IMR-90 (cell line): Measurements from ENCODE around the gene EHF. TPM values are rescaled to one million over a fixed set of nuclear protein-coding genes. Genes with fewer than 3 reads are reported as not detected.
A peak's percentile ranks its signal among the peaks of the same experiment; 100 is the strongest.

Source experiments
- ATAC-seq: fragments of 200-7000 bp; cut with Tn5 transposase; 2 replicates; pipeline ENCODE4 v1.9.1; 2020; ENCODE audit warnings: low read depth, mild to moderate bottlenecking, moderate library complexity
- BruUV-seq: library from RNA; stranded (reverse); fragments of 400-500 nt; replicated peaks from 2 replicates; lab custom pipeline; 2021; lab: Mats Ljungman, UMichigan
- CTCF ChIA-PET: fragments of 300-600 bp; formaldehyde crosslinking; extraction: SDS; loops from one replicate; lab custom pipeline; 2021; ENCODE audit warnings: antibody characterized with exemption; lab: Yijun Ruan, JAX
- POLR2A ChIA-PET: fragments of 300-600 bp; sonication (Branson Sonifier 250); formaldehyde crosslinking; loops from one replicate; lab custom pipeline; 2022; ENCODE audit warnings: antibody characterized with exemption; ENCODE audit not compliant: unreplicated experiment; lab: Charles Lee
- DNase-seq: peaks from one replicate; pipeline ENCODE4 v3.0.0; 2013
- H2AFZ ChIP-seq: replicated peaks from 2 replicates; pipeline ENCODE3; 2013; ENCODE audit warnings: low read length, mild to moderate bottlenecking; ENCODE audit not compliant: poor library complexity
- H2AK5ac ChIP-seq: 2 replicates; pipeline ENCODE4 v1.6.1; 2013; ENCODE audit warnings: low read depth, low read length, inconsistent platforms
- H2AK9ac ChIP-seq: replicated peaks from 2 replicates; pipeline ENCODE3; 2013; ENCODE audit warnings: mild to moderate bottlenecking, low read depth, low read length, moderate library complexity; ENCODE audit not compliant: poor library complexity
- H2BK120ac ChIP-seq: 2 replicates; pipeline ENCODE4 v1.6.1; 2013; ENCODE audit warnings: low read depth, low read length, inconsistent platforms
- H2BK15ac ChIP-seq: 3 replicates; pipeline ENCODE4 v1.6.1; 2013; ENCODE audit warnings: low read depth, low read length, inconsistent platforms
- H2BK20ac ChIP-seq: 2 replicates; pipeline ENCODE4 v1.6.1; 2013; ENCODE audit warnings: low read depth, mild to moderate bottlenecking, inconsistent platforms, low read length, moderate library complexity
- H2BK5ac ChIP-seq: 2 replicates; pipeline ENCODE4 v1.6.1; 2013; ENCODE audit warnings: mild to moderate bottlenecking, low read depth, low read length, inconsistent platforms; ENCODE audit not compliant: poor library complexity, severe bottlenecking
- H3K14ac ChIP-seq: replicated peaks from 2 replicates; pipeline ENCODE4 v1.6.1; 2013; ENCODE audit warnings: low read depth, low read length, inconsistent platforms
- H3K18ac ChIP-seq: 2 replicates; pipeline ENCODE4 v1.6.1; 2013; ENCODE audit warnings: low read depth, low read length, control low read depth
- H3K23ac ChIP-seq: 2 replicates; pipeline ENCODE4 v1.6.1; 2013; ENCODE audit warnings: low read depth, low read length, inconsistent platforms
- H3K27ac ChIP-seq: 2 replicates; pipeline ENCODE4 v1.5.1; 2013; ENCODE audit warnings: mild to moderate bottlenecking, control low read depth, low read length; ENCODE audit not compliant: insufficient read depth
- H3K27me3 ChIP-seq: 2 replicates; pipeline ENCODE4 v1.6.1; 2013; ENCODE audit warnings: low read length; ENCODE audit not compliant: control insufficient read depth, insufficient read depth
- H3K36me3 ChIP-seq: 2 replicates; pipeline ENCODE4 v1.6.1; 2013; ENCODE audit warnings: low read length, mixed read lengths; ENCODE audit not compliant: control insufficient read depth, insufficient read depth
- H3K4ac ChIP-seq: 2 replicates; pipeline ENCODE4 v1.6.1; 2013; ENCODE audit warnings: low read depth, low read length, inconsistent platforms
- H3K4me1 ChIP-seq: 2 replicates; pipeline ENCODE4 v1.6.1; 2013; ENCODE audit warnings: low read length, mixed read lengths; ENCODE audit not compliant: control insufficient read depth, insufficient read depth
- H3K4me2 ChIP-seq: 2 replicates; pipeline ENCODE4 v1.6.1; 2013; ENCODE audit warnings: low read depth, mild to moderate bottlenecking, control low read depth, low read length, moderate library complexity
- H3K4me3 ChIP-seq: 2 replicates; pipeline ENCODE4 v1.5.1; 2013; ENCODE audit warnings: low read depth, mild to moderate bottlenecking, control low read depth, low read length, moderate library complexity; ENCODE audit not compliant: insufficient read depth
- H3K56ac ChIP-seq: 2 replicates; pipeline ENCODE4 v1.6.1; 2013; ENCODE audit warnings: low read length, inconsistent platforms; ENCODE audit not compliant: insufficient read depth; ENCODE audit errors: extremely low read depth
- H3K79me1 ChIP-seq, 2 experiments: 2 replicates each; pipeline ENCODE4 v1.6.1; 2013; ENCODE audit warnings: low read length in 2 of 2, inconsistent platforms in 1 of 2, low read depth in 1 of 2
- H3K9ac ChIP-seq: 2 replicates; pipeline ENCODE4 v1.6.1; 2013; ENCODE audit warnings: low read depth, low read length, control low read depth
- H3K9me1 ChIP-seq: 2 replicates; pipeline ENCODE4 v1.6.1; 2013; ENCODE audit warnings: low read length, inconsistent platforms; ENCODE audit not compliant: insufficient read depth
- H3K9me3 ChIP-seq: 2 replicates; pipeline ENCODE4 v1.6.1; 2013; ENCODE audit warnings: low read length; ENCODE audit not compliant: control insufficient read depth, insufficient read depth
- H4K20me1 ChIP-seq: 2 replicates; pipeline ENCODE4 v1.6.1; 2013; ENCODE audit warnings: low read length, inconsistent platforms; ENCODE audit not compliant: insufficient read depth
- H4K5ac ChIP-seq: 2 replicates; pipeline ENCODE4 v1.6.1; 2013; ENCODE audit warnings: mild to moderate bottlenecking, low read depth, low read length, control low read depth
- H4K8ac ChIP-seq, 2 experiments: 2 replicates each; pipeline ENCODE4 v1.6.1; 2013; ENCODE audit warnings: low read depth in 2 of 2, low read length in 2 of 2, control low read depth in 1 of 2, inconsistent platforms in 1 of 2
- H4K91ac ChIP-seq: 2 replicates; pipeline ENCODE4 v1.6.1; 2013; ENCODE audit warnings: low read depth, low read length, inconsistent platforms; ENCODE audit not compliant: insufficient read depth
- MAFK ChIP-seq: IDR thresholded peaks from 2 replicates; pipeline ENCODE4 v1.6.1; 2012; ENCODE audit warnings: low read depth, low read length, improper control_type of control experiment
- SMC3 ChIP-seq: fragments of 150-350 bp; IDR thresholded peaks from 2 replicates; pipeline ENCODE4 v1.6.1; 2016; ENCODE audit warnings: low read depth, mild to moderate bottlenecking, antibody characterized with exemption, low read length, moderate library complexity
- dilution Hi-C: fragments of 300-500 bp; cut with HindIII; formaldehyde crosslinking; loops from one replicate; pipeline ENCODE4 v1.14.3; 2018; ENCODE audit warnings: low sequenced_read_pairs; ENCODE audit not compliant: unreplicated experiment
- in situ Hi-C: fragments of 300-500 bp; cut with MboI; formaldehyde crosslinking; loops from 3 replicates; pipeline ENCODE4 v1.14.3; 2019; ENCODE audit warnings: low sequenced_read_pairs, inconsistent platforms, mixed read lengths
- intact Hi-C: fragments of 100-400 bp; cut with micrococcal nuclease; formaldehyde crosslinking; loops from 2 replicates; pipeline ENCODE4 v1.10.0; 2022
- polyA plus RNA-seq, 3 experiments: library from polyadenylated mRNA; depleted of rRNA; stranded (reverse); fragments of >200 nt; gene quantifications; 2 replicates each; pipeline ENCODE4 v1.2.3, GENCODE V29; 2012; ENCODE audit warnings: low replicate concordance in 1 of 3
- total RNA-seq: library from RNA; depleted of rRNA; stranded (reverse); fragments of >200 nt; gene quantifications from 2 replicates; pipeline ENCODE4 v1.2.3, GENCODE V29; 2012

The EHF gene
- total and polyA plus RNA-seq, 2 of the 4 experiments (the other 2 are of a cell fraction): under 0.01 TPM; not detected in 1

DNA sequence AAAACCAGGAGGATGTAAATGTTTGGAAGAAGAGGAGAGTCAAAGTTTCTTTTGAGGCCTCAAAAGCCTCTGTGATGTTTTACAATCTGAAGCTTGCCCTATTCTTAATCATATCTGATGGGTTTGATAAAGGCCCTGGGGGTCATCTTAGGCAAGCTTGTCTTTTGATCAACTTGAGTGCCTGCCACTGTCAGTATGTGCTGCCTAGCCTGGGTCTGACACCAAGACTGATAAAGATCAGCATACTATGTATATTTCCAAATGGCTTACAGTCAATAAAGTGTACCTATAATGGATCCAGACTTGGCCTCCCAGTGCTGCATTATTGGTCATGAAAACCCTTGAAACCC, 12.7 kb downstream of the EHF start:
- no peaks in the 10 kb centered on the region; the same call in 1 of the 2 replicates for H3K4me1 ChIP-seq
- H3K27ac ChIP-seq: no peak overlapping the region
- intact Hi-C loops: no loop called here
- no peak for TF ChIP-seq SMC3
- TF ChIP-seq MAFK: no peak
- H4K5ac ChIP-seq: no peak overlapping the region
- H2AFZ ChIP-seq: no peak overlapping the region
- no peaks in the 10 kb centered on the region for H3K9me1 ChIP-seq
- peak overlapping the region; percentile 50 for H3K14ac ChIP-seq
- no peak overlapping the region; the same call in 1 of the 2 replicates for H4K91ac ChIP-seq
- no peaks in the 10 kb centered on the region for H3K36me3 ChIP-seq
- dilution Hi-C loops: no loop called here
- H3K9ac ChIP-seq: no peak overlapping the region
- H2AK9ac ChIP-seq: no peak overlapping the region
- in situ Hi-C loops: no loop called here
- H2BK20ac ChIP-seq: peak overlapping the region; percentile 54; the same call in 1 of the 2 replicates
- no peak overlapping the region for H3K4me3 ChIP-seq
- peak overlapping the region; percentile 49; the same call in 1 of the 2 replicates for H3K4ac ChIP-seq
- no peaks in the 10 kb centered on the region for H4K20me1 ChIP-seq
- no peak overlapping the region for H3K56ac ChIP-seq
- ChIA-PET POLR2A (no interaction called here), CTCF (no interaction called here)
- DNase-seq (no peak), ATAC-seq (no peak)
- no peak overlapping the region for H3K23ac ChIP-seq
- peak overlapping the region in 1 of 2 experiments; percentile 24; a peak in 2 of 4 replicates for H4K8ac ChIP-seq
- H3K9me3 ChIP-seq: no peaks in the 10 kb centered on the region
- BruUV-seq: no TSS peak
- H2BK5ac ChIP-seq: no peak overlapping the region
- no peak overlapping the region for H3K4me2 ChIP-seq
- H3K18ac ChIP-seq: no peak overlapping the region
- no peak overlapping the region for H2BK15ac ChIP-seq
- H3K27me3 ChIP-seq: no peaks in the 10 kb centered on the region
- no peaks in the 10 kb centered on the region for H3K79me1 ChIP-seq
- H2AK5ac ChIP-seq: peak overlapping the region; percentile 33; the same call in 1 of the 2 replicates
- peak overlapping the region; percentile 33; the same call in 1 of the 2 replicates for H2BK120ac ChIP-seq
